Neuronal stem cell (in vitro differentiated cells): ENCODE data around the gene SPECC1.

Experiments
- DNase-seq: peaks from one replicate; pipeline ENCODE4 v3.0.0-alpha.2; 2013; ENCODE audit warnings: low spot score
- H2AFZ ChIP-seq: one replicate; pipeline ENCODE4 v1.6.1; 2013; ENCODE audit warnings: mild to moderate bottlenecking, low read length, inconsistent platforms
- H2AK5ac ChIP-seq: 2 replicates; pipeline ENCODE4 v1.6.1; 2013; ENCODE audit warnings: low read depth, mild to moderate bottlenecking, inconsistent platforms, low read length, moderate library complexity, mixed read lengths
- H2BK120ac ChIP-seq: 2 replicates; pipeline ENCODE4 v1.6.1; 2013; ENCODE audit warnings: low read depth, mild to moderate bottlenecking, inconsistent platforms, low read length, moderate library complexity, mixed read lengths
- H2BK12ac ChIP-seq: one replicate; pipeline ENCODE4 v1.6.1; 2013; ENCODE audit warnings: low read length, inconsistent platforms
- H2BK15ac ChIP-seq: 2 replicates; pipeline ENCODE4 v1.6.1; 2013; ENCODE audit warnings: mild to moderate bottlenecking, low read length, inconsistent platforms, mixed read lengths
- H2BK5ac ChIP-seq: one replicate; pipeline ENCODE4 v1.6.1; 2013; ENCODE audit warnings: inconsistent platforms, mild to moderate bottlenecking, low read length, moderate library complexity
- H3K14ac ChIP-seq: one replicate; pipeline ENCODE4 v1.6.1; 2013; ENCODE audit warnings: low read length, inconsistent platforms
- H3K18ac ChIP-seq: 2 replicates; pipeline ENCODE4 v1.6.1; 2013; ENCODE audit warnings: low read length, inconsistent platforms
- H3K23ac ChIP-seq: 2 replicates; pipeline ENCODE4 v1.6.1; 2013; ENCODE audit warnings: low read depth, mild to moderate bottlenecking, mixed read lengths, low read length, inconsistent platforms; ENCODE audit not compliant: poor library complexity
- H3K27ac ChIP-seq: replicated peaks from 3 replicates; pipeline ENCODE4 v1.5.1; 2013; ENCODE audit warnings: low read length, inconsistent platforms
- H3K27me3 ChIP-seq, 3 experiments: 2 replicates each; pipeline ENCODE4 v1.6.1; 2013; ENCODE audit warnings: low read length in 3 of 3, mild to moderate bottlenecking in 2 of 3, inconsistent platforms in 1 of 3, low read depth in 1 of 3, mixed read lengths in 1 of 3, moderate library complexity in 1 of 3; ENCODE audit not compliant: control insufficient read depth in 3 of 3, insufficient read depth in 3 of 3
- H3K36me3 ChIP-seq, 2 donors: replicated peaks in 1 of 2; 2 replicates each; pipeline ENCODE4 v1.6.1; 2013; ENCODE audit warnings: low read length in 2 of 2; ENCODE audit not compliant: control insufficient read depth in 2 of 2, insufficient read depth in 2 of 2
- H3K4ac ChIP-seq: 2 replicates; pipeline ENCODE4 v1.6.1; 2013; ENCODE audit warnings: inconsistent platforms, mild to moderate bottlenecking, low read length, moderate library complexity
- H3K4me1 ChIP-seq, 2 donors: 1 replicate in 1 of 2; 2 replicates in 1 of 2; pipeline ENCODE4 v1.6.1; 2013; ENCODE audit warnings: low read length in 2 of 2, low read depth in 1 of 2; ENCODE audit not compliant: control insufficient read depth in 2 of 2, insufficient read depth in 1 of 2
- H3K4me2 ChIP-seq: one replicate; pipeline ENCODE4 v1.6.1; 2013; ENCODE audit warnings: mild to moderate bottlenecking, low read length, inconsistent platforms; ENCODE audit not compliant: insufficient read depth, poor library complexity, severe bottlenecking
- H3K4me3 ChIP-seq, 2 donors: 2 replicates each; pipeline ENCODE4 v1.5.1; 2013; ENCODE audit warnings: low read length in 2 of 2, mild to moderate bottlenecking in 2 of 2, inconsistent platforms in 1 of 2, moderate library complexity in 1 of 2
- H3K79me1 ChIP-seq: one replicate; pipeline ENCODE4 v1.6.1; 2013; ENCODE audit warnings: low read depth, mild to moderate bottlenecking, inconsistent platforms, low read length, moderate library complexity
- H3K9ac ChIP-seq: one replicate; pipeline ENCODE4 v1.6.1; 2013; ENCODE audit warnings: mild to moderate bottlenecking, low read depth, low read length, inconsistent platforms; ENCODE audit not compliant: poor library complexity
- H3K9me3 ChIP-seq, 2 donors: replicated peaks in 1 of 2; 2 replicates each; pipeline versions ENCODE3 to v1.6.1; 2013; ENCODE audit warnings: low read length in 2 of 2, mild to moderate bottlenecking in 2 of 2, inconsistent platforms in 1 of 2, low read depth in 1 of 2, mixed read lengths in 1 of 2, moderate library complexity in 1 of 2; ENCODE audit not compliant: control insufficient read depth in 2 of 2, insufficient read depth in 1 of 2
- H4K8ac ChIP-seq: one replicate; pipeline ENCODE4 v1.6.1; 2013; ENCODE audit warnings: low read depth, mild to moderate bottlenecking, inconsistent platforms, low read length, moderate library complexity
- H4K91ac ChIP-seq: one replicate; pipeline ENCODE4 v1.6.1; 2013; ENCODE audit warnings: low read length, low read depth, mild to moderate bottlenecking, inconsistent platforms; ENCODE audit not compliant: poor library complexity
- WGBS, 2 donors: extraction: QIAGEN DNeasy Blood & Tissue Kit; methylation state at CpG; one replicate each; pipeline ENCODE4 v1.1.7; 2013; ENCODE audit warnings: missing lambda C conversion rate in 2 of 2, mixed read lengths in 1 of 2; ENCODE audit not compliant: insufficient read length in 2 of 2, insufficient replicate concordance in 1 of 2; ENCODE audit errors: extremely low coverage in 2 of 2; 5-methylcytosine and 5-hydroxymethylcytosine counted together

SPECC1 gene

DNA sequence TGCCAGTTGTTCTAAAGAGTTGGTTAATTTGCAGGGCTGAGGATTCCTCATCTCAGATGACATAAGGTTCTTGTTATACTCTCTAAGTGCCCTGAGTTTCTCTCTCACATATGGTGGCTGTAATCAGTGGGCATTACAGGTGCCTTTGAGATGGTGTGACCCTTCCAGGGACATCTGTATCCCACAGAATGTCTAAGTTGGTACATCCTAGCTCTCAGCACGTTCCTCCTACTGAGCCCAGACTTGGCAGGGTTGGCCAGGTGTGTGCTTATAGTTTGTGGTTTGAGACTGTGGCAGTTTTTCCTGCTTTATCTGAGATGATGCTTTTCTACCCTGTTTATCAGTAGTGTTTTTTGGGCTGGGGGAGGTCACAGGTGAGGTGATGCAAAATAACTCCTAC, 36.3 kb downstream of the SPECC1 start:
- Histone ChIP-seq H2AFZ (no peak overlapping the region), H3K9ac (no peak overlapping the region), H3K23ac (no peak overlapping the region), H3K14ac (no peak overlapping the region), H3K18ac (no peak overlapping the region), H3K4me2 (no peak overlapping the region), H4K91ac (no peak overlapping the region), H3K4me1 (no peaks in the 10 kb centered on the region), H4K8ac (no peak overlapping the region), H3K27me3 (peaks cover 0 to 9% (median 0%) of the 10 kb centered on the region in 3 experiments), H3K79me1 (no peaks in the 10 kb centered on the region), H3K9me3 (no peaks in the 10 kb centered on the region), H2BK5ac (no peak overlapping the region), H3K4ac (no peak overlapping the region), H2BK15ac (no peak overlapping the region), H3K36me3 (no peaks in the 10 kb centered on the region), H2BK120ac (no peak overlapping the region), H2BK12ac (no peak overlapping the region), H2AK5ac (no peak overlapping the region), H3K27ac (no peak overlapping the region), H3K4me3 (no peak overlapping the region)
- DNase-seq: no peak
- no CpG with 5 or more reads among the region's 1 CpG for WGBS, 2 donors

- Histone ChIP-seq H3K4me1 (no peaks in the 10 kb centered on the region), H3K27ac (no peak overlapping the region), H3K14ac (no peak overlapping the region), H3K4me3 (no peak overlapping the region), H2BK15ac (no peak overlapping the region), H3K18ac (no peak overlapping the region), H3K4ac (no peak overlapping the region), H2AFZ (no peak overlapping the region), H3K79me1 (no peaks in the 10 kb centered on the region), H2AK5ac (no peak overlapping the region), H3K4me2 (no peak overlapping the region), H3K36me3 (no peaks in the 10 kb centered on the region), H3K27me3 (peaks cover 0 to 9% (median 0%) of the 10 kb centered on the region in 3 experiments), H4K8ac (no peak overlapping the region), H2BK12ac (no peak overlapping the region), H3K23ac (no peak overlapping the region), H3K9ac (no peak overlapping the region), H2BK5ac (no peak overlapping the region), H3K9me3 (no peaks in the 10 kb centered on the region), H2BK120ac (no peak overlapping the region), H4K91ac (no peak overlapping the region)
- no peak for DNase-seq
- no CpG with 5 or more reads among the region's 8 CpGs for WGBS, 2 donors
Measured at GRCh38 chr17:20046629-20047028, 37.5 kb downstream of the SPECC1 start.

DNA sequence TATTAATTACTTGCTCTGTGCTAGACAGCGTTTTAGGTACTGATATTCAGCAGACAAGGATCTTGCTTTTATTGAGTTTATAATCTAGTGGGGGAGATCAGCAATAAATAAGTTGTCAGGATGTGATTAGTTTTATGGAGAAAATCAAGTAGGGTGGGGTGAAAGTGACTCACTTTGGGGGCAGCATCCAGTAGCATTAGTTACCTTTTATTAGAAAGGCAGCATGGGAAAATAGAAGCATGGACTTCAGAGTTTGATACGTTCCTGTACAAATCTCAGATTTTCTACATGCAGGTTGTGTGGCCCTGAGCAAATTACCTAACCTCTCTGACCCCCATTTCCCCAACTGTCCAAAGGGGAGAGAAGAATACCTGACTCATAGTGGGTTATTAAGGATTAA, 42.5 kb downstream of the SPECC1 start:
- WGBS, 2 donors: no CpG with 5 or more reads among the region's 2 CpGs
- no peak overlapping the region for H2AFZ ChIP-seq
- H3K4me1 ChIP-seq: no peaks in the 10 kb centered on the region
- H3K27me3 ChIP-seq: peaks cover 0 to 3% (median 0%) of the 10 kb centered on the region in 3 experiments
- H3K23ac ChIP-seq: no peak overlapping the region
- H2AK5ac ChIP-seq: no peak overlapping the region
- H3K4me2 ChIP-seq: no peak overlapping the region
- no peak overlapping the region for H3K9ac ChIP-seq
- no peak overlapping the region for H2BK120ac ChIP-seq
- no peaks in the 10 kb centered on the region for H3K79me1 ChIP-seq
- no peak overlapping the region for H4K91ac ChIP-seq
- H4K8ac ChIP-seq: no peak overlapping the region
- no peak overlapping the region for H3K4me3 ChIP-seq
- H3K36me3 ChIP-seq: no peaks in the 10 kb centered on the region
- H3K27ac ChIP-seq: no peak overlapping the region
- no peak overlapping the region for H2BK12ac ChIP-seq
- no peak overlapping the region for H3K14ac ChIP-seq
- no peak overlapping the region for H3K4ac ChIP-seq
- no peak for DNase-seq
- no peak overlapping the region for H2BK5ac ChIP-seq
- no peak overlapping the region for H2BK15ac ChIP-seq
- peaks cover 0 to 1% of the 10 kb centered on the region in 2 donors for H3K9me3 ChIP-seq
- H3K18ac ChIP-seq: no peak overlapping the region

GRCh38 chr17:20053361-20053964, 44.3 kb downstream of the SPECC1 start:
- Histone ChIP-seq H3K79me1 (no peaks in the 10 kb centered on the region), H3K9me3 (peaks cover 0 to 1% of the 10 kb centered on the region in 2 donors), H3K27me3 (peaks cover 0 to 3% (median 0%) of the 10 kb centered on the region in 3 experiments), H2BK5ac (no peak overlapping the region), H3K23ac (no peak overlapping the region), H3K4me1 (no peaks in the 10 kb centered on the region), H3K18ac (no peak overlapping the region), H3K9ac (no peak overlapping the region), H3K27ac (no peak overlapping the region), H4K8ac (no peak overlapping the region), H2BK15ac (no peak overlapping the region), H3K4me2 (no peak overlapping the region), H4K91ac (no peak overlapping the region), H3K4me3 (no peak overlapping the region), H3K14ac (no peak overlapping the region), H3K36me3 (no peaks in the 10 kb centered on the region), H2BK120ac (no peak overlapping the region), H2AK5ac (no peak overlapping the region), H2BK12ac (no peak overlapping the region), H2AFZ (no peak overlapping the region), H3K4ac (no peak overlapping the region)
- no peak for DNase-seq
- no CpG with 5 or more reads among the region's 4 CpGs for WGBS, 2 donors
